HG03039 (cell line): Measurements from ENCODE around the gene TBX5.

Experiments used
- ATAC-seq: cut with Tn5 transposase; IDR thresholded peaks from one replicate; pipeline ENCODE4 v1.9.1; 2021; ENCODE audit warnings: mild to moderate bottlenecking, moderate library complexity; ENCODE audit not compliant: unreplicated experiment

The TBX5 gene

GRCh38 chr12:114406984-114407841 lies 1.3 kb upstream of the TBX5 start:
- no peak for ATAC-seq

- no peak for ATAC-seq
Observed at GRCh38 chr12:114406316-114406983, 506 bp upstream of the TBX5 start.

- ATAC-seq = no peak
Observed at GRCh38 chr12:114404926-114405518, 922 bp downstream of the TBX5 start.

- ATAC-seq = no peak
Observed at GRCh38 chr12:114404083-114404925, 1.6 kb downstream of the TBX5 start.

GRCh38 chr12:114403690-114404066 lies 2.3 kb downstream of the TBX5 start:
- no peak for ATAC-seq

GRCh38 chr12:114403011-114403689 lies 2.8 kb downstream of the TBX5 start:
- no peak for ATAC-seq

GRCh38 chr12:114402084-114402717 lies 3.7 kb downstream of the TBX5 start:
- no peak for ATAC-seq

- ATAC-seq = no peak
Observed at GRCh38 chr12:114401328-114402083, 4.4 kb downstream of the TBX5 start.

GRCh38 chr12:114400925-114401324 lies 5.0 kb downstream of the TBX5 start:
- ATAC-seq = no peak

- no peak for ATAC-seq
Observed at GRCh38 chr12:114400361-114400811, 5.6 kb downstream of the TBX5 start.

GRCh38 chr12:114399664-114400211 lies 6.2 kb downstream of the TBX5 start:
- ATAC-seq = no peak

- ATAC-seq = no peak
Observed at GRCh38 chr12:114397978-114398881, 7.7 kb downstream of the TBX5 start.

- ATAC-seq = no peak
Observed at GRCh38 chr12:114396869-114397719, 8.8 kb downstream of the TBX5 start.

- no peak for ATAC-seq
Observed at GRCh38 chr12:114396153-114396868, 9.6 kb downstream of the TBX5 start.

GRCh38 chr12:114395755-114396152 lies 10.2 kb downstream of the TBX5 start:
- no peak for ATAC-seq

- no peak for ATAC-seq
Observed at GRCh38 chr12:114395233-114395632, 10.7 kb downstream of the TBX5 start.
